DOHH2 (cell line): ENCODE measurements around the gene HNRNPC.

Experiments
- H3F3A ChIP-seq: fragments of 200-600 bp; sonication (generic), shearing (Covaris generic); 2 replicates; pipeline ENCODE4 v1.6.0; 2016; ENCODE audit warnings: antibody characterized with exemption, mild to moderate bottlenecking; ENCODE audit not compliant: control insufficient read depth, insufficient read depth
- H3K27ac ChIP-seq: fragments of 200-600 bp; sonication (generic); 2 replicates; pipeline ENCODE4 v1.5.1; 2014; ENCODE audit warnings: low read depth, mild to moderate bottlenecking, low read length, moderate library complexity
- H3K27me3 ChIP-seq: fragments of 200-600 bp; sonication (generic); 2 replicates; pipeline ENCODE4 v1.6.1; 2014; ENCODE audit warnings: mild to moderate bottlenecking, low read length, mixed read lengths; ENCODE audit not compliant: control insufficient read depth
- H3K36me3 ChIP-seq: fragments of 200-600 bp; sonication (generic); 2 replicates; pipeline ENCODE4 v1.6.1; 2014; ENCODE audit warnings: mild to moderate bottlenecking, low read length, moderate library complexity, mixed read lengths; ENCODE audit not compliant: control insufficient read depth
- H3K4me1 ChIP-seq: fragments of 200-600 bp; sonication (generic); 2 replicates; pipeline ENCODE4 v1.6.1; 2014; ENCODE audit warnings: mild to moderate bottlenecking, low read length, mixed read lengths; ENCODE audit not compliant: control insufficient read depth
- H3K4me2 ChIP-seq: fragments of 200-600 bp; sonication (generic); 2 replicates; pipeline ENCODE4 v1.6.0; 2014; ENCODE audit warnings: mild to moderate bottlenecking, low read length, moderate library complexity
- H3K4me3 ChIP-seq: fragments of 200-600 bp; sonication (generic); 2 replicates; pipeline ENCODE4 v1.5.1; 2014; ENCODE audit warnings: mild to moderate bottlenecking, low read length, mixed read lengths
- H3K79me2 ChIP-seq: fragments of 200-600 bp; sonication (generic); 2 replicates; pipeline ENCODE4 v1.6.1; 2014; ENCODE audit warnings: mild to moderate bottlenecking, low read length, mixed read lengths; ENCODE audit not compliant: control insufficient read depth
- H3K9me2 ChIP-seq: fragments of 200-600 bp; sonication (generic); replicated peaks from 2 replicates; pipeline ENCODE4 v1.6.1; 2014; ENCODE audit warnings: mild to moderate bottlenecking, low read length, mixed read lengths; ENCODE audit not compliant: control insufficient read depth
- H3K9me3 ChIP-seq: fragments of 200-600 bp; sonication (generic); 2 replicates; pipeline ENCODE4 v1.6.1; 2014; ENCODE audit warnings: antibody characterized with exemption, low read length, mixed read lengths; ENCODE audit not compliant: control insufficient read depth, insufficient read depth
- H4K20me1 ChIP-seq: fragments of 200-600 bp; sonication (generic); 2 replicates; pipeline ENCODE4 v1.6.0; 2014; ENCODE audit warnings: low read depth, mild to moderate bottlenecking, antibody characterized with exemption, low read length, moderate library complexity; ENCODE audit not compliant: control insufficient read depth, insufficient read depth
- CTCF ChIP-seq: fragments of 200-600 bp; sonication (generic); IDR thresholded peaks from one replicate; pipeline ENCODE4 v1.5.1; 2014; ENCODE audit warnings: antibody characterized with exemption, mild to moderate bottlenecking, low read depth, low read length; ENCODE audit not compliant: poor library complexity, severe bottlenecking
- EZH2phosphoT487 ChIP-seq: fragments of 200-600 bp; sonication (generic); IDR thresholded peaks from 2 replicates; pipeline ENCODE4 v1.6.1; 2017; ENCODE audit warnings: borderline replicate concordance, mild to moderate bottlenecking, antibody characterized with exemption, low read length, moderate library complexity, mixed read lengths

HNRNPC gene

GRCh38 chr14:21240417-21240816 lies 28.8 kb downstream of the HNRNPC start:
- Histone ChIP-seq H4K20me1 (peaks cover 69% of the 10 kb centered on the region), H3K4me2 (no peak overlapping the region), H3K79me2 (peaks cover 100% of the 10 kb centered on the region), H3F3A (peaks cover 86% of the 10 kb centered on the region), H3K4me1 (0 out of 2 replicates have a peak, but pooled peaks cover 3% of the 10 kb centered on the region), H3K4me3 (no peak overlapping the region), H3K36me3 (peaks cover 98% of the 10 kb centered on the region), H3K9me3 (no peaks in the 10 kb centered on the region), H3K27ac (no peak overlapping the region), H3K27me3 (no peaks in the 10 kb centered on the region), H3K9me2 (no peaks in the 10 kb centered on the region)
- TF ChIP-seq EZH2phosphoT487 (no peak), CTCF (no peak)

- Histone ChIP-seq H3K9me2 (no peaks in the 10 kb centered on the region), H3F3A (peaks cover 81% of the 10 kb centered on the region), H3K36me3 (peaks cover 98% of the 10 kb centered on the region), H4K20me1 (peaks cover 73% of the 10 kb centered on the region), H3K9me3 (no peaks in the 10 kb centered on the region), H3K4me1 (0 out of 2 replicates have a peak, but pooled peaks cover 3% of the 10 kb centered on the region), H3K27ac (no peak overlapping the region), H3K4me3 (no peak overlapping the region), H3K27me3 (no peaks in the 10 kb centered on the region), H3K4me2 (no peak overlapping the region), H3K79me2 (peaks cover 100% of the 10 kb centered on the region)
- TF ChIP-seq CTCF = no peak
- TF ChIP-seq EZH2phosphoT487 = no peak
Measured at GRCh38 chr14:21238823-21239518, 30.3 kb downstream of the HNRNPC start.

- H3K79me2 ChIP-seq = peaks cover 100% of the 10 kb centered on the region
- H3K27me3 ChIP-seq = no peaks in the 10 kb centered on the region
- H3K4me3 ChIP-seq = no peak overlapping the region
- H3K4me2 ChIP-seq = no peak overlapping the region
- peaks cover 98% of the 10 kb centered on the region for H3K36me3 ChIP-seq
- peaks cover 71% of the 10 kb centered on the region for H3F3A ChIP-seq
- H3K9me2 ChIP-seq = no peaks in the 10 kb centered on the region
- 0 out of 2 replicates have a peak, but pooled peaks cover 3% of the 10 kb centered on the region for H3K4me1 ChIP-seq
- H3K27ac ChIP-seq = no peak overlapping the region
- TF ChIP-seq CTCF (no peak), EZH2phosphoT487 (no peak)
- no peaks in the 10 kb centered on the region for H3K9me3 ChIP-seq
- H4K20me1 ChIP-seq = peaks cover 81% of the 10 kb centered on the region
Measured at GRCh38 chr14:21236948-21237797, 32.1 kb downstream of the HNRNPC start.
